GM12878 (cell line): ENCODE data around the gene IRF9. TPM values are rescaled to one million over a fixed set of nuclear protein-coding genes. Genes with fewer than 3 reads are reported as not detected.

Experiments used
- ATAC-seq: fragments of 200-7000 bp; cut with Tn5 transposase; 3 replicates; pipeline ENCODE4 v1.9.1; 2020; ENCODE audit warnings: mild to moderate bottlenecking, moderate library complexity
- BruUV-seq: library from RNA; stranded (reverse); fragments of 400-500 nt; replicated peaks from 2 replicates; lab custom pipeline; 2021; lab: Mats Ljungman, UMichigan
- CTCF ChIA-PET: fragments of 300-600 bp; sonication (Branson Sonifier 250); formaldehyde crosslinking; extraction: SDS; loops from one replicate; lab custom pipeline; 2021; ENCODE audit warnings: inconsistent platforms; lab: Yijun Ruan, JAX
- POLR2A ChIA-PET: fragments of 350-600 bp; formaldehyde crosslinking; extraction: SDS; loops from one replicate; lab custom pipeline; 2021; ENCODE audit warnings: inconsistent platforms; lab: Charles Lee
- RAD21 ChIA-PET: fragments of 300-600 bp; sonication (Branson Sonifier 250); formaldehyde crosslinking; loops from one replicate; lab custom pipeline; 2023; ENCODE audit warnings: antibody characterized with exemption; ENCODE audit not compliant: unreplicated experiment; lab: Charles Lee
- SMC1A ChIA-PET: fragments of 300-600 bp; sonication (Branson Sonifier 250); formaldehyde crosslinking; loops from one replicate; lab custom pipeline; 2023; ENCODE audit not compliant: unreplicated experiment, uncharacterized antibody; lab: Charles Lee
- DNase-seq: peaks from one replicate; pipeline ENCODE4 v3.0.0-alpha.2; 2011; ENCODE audit warnings: low read depth, low spot score
- FAIRE-seq: peaks from 3 replicates; lab custom pipeline; 2011; peaks lifted over from hg19 to GRCh38; lab: Jason Lieb, UNC
- H2AFZ ChIP-seq: 2 replicates; pipeline ENCODE4 v1.6.0; 2011; ENCODE audit warnings: low read depth, low read length, control low read depth; ENCODE audit not compliant: control insufficient read depth
- H3K27ac ChIP-seq: 2 replicates; pipeline ENCODE4 v1.5.1; 2011; ENCODE audit warnings: control low read depth; ENCODE audit not compliant: control insufficient read depth, insufficient read depth
- H3K27me3 ChIP-seq, 2 experiments: replicated peaks in 1 of 2; 2 replicates each; pipeline versions ENCODE4 v1.6.0 to v1.6.1; 2011; ENCODE audit warnings: low read length in 1 of 2; ENCODE audit not compliant: control insufficient read depth in 2 of 2, insufficient read depth in 2 of 2
- H3K36me3 ChIP-seq, 2 experiments: 2 replicates each; pipeline ENCODE4 v1.5.1; 2011; ENCODE audit warnings: low read length in 1 of 2; ENCODE audit not compliant: control insufficient read depth in 2 of 2, insufficient read depth in 2 of 2
- H3K4me1 ChIP-seq: 2 replicates; pipeline ENCODE4 v1.6.1; 2011; ENCODE audit warnings: mild to moderate bottlenecking, low read length, moderate library complexity, mixed read lengths; ENCODE audit not compliant: control insufficient read depth, insufficient read depth
- H3K4me2 ChIP-seq: 2 replicates; pipeline ENCODE4 v1.6.0; 2011; ENCODE audit warnings: control low read depth; ENCODE audit not compliant: control insufficient read depth, insufficient read depth
- H3K4me3 ChIP-seq: fragments of 200-600 bp; sonication (generic); 2 replicates; pipeline ENCODE4 v1.5.1; 2016
- H3K79me2 ChIP-seq: 2 replicates; pipeline ENCODE4 v1.6.0; 2011; ENCODE audit warnings: low read length; ENCODE audit not compliant: control insufficient read depth, insufficient read depth
- H3K9ac ChIP-seq: 2 replicates; pipeline ENCODE4 v1.8.0; 2011; ENCODE audit warnings: low read length, control low read depth, mixed read lengths; ENCODE audit not compliant: control insufficient read depth, insufficient read depth
- H3K9me3 ChIP-seq: replicated peaks from 3 replicates; pipeline ENCODE4 v1.5.1; 2011; ENCODE audit warnings: mild to moderate bottlenecking, low read length; ENCODE audit not compliant: control insufficient read depth, insufficient read depth
- H4K20me1 ChIP-seq: 2 replicates; pipeline ENCODE4 v1.6.0; 2011; ENCODE audit not compliant: control insufficient read depth, insufficient read depth
- BCL3 ChIP-seq: IDR thresholded peaks from 2 replicates; pipeline ENCODE4 v1.6.1; 2011; ENCODE audit warnings: borderline replicate concordance, low read depth, mild to moderate bottlenecking, moderate library complexity, low read length; ENCODE audit not compliant: insufficient read depth, poor library complexity, severe bottlenecking
- EGR1 ChIP-seq, 2 experiments: IDR thresholded peaks; 1 replicate in 1 of 2; 2 replicates in 1 of 2; pipeline ENCODE4 v1.6.1; 2011 to 2012; ENCODE audit warnings: low read depth in 2 of 2, low read length in 2 of 2, borderline replicate concordance in 1 of 2, mild to moderate bottlenecking in 1 of 2, moderate library complexity in 1 of 2
- HCFC1 ChIP-seq: fragments of 150-350 bp; IDR thresholded peaks from 2 replicates; pipeline ENCODE4 v1.6.1; 2014; ENCODE audit warnings: low read length
- HSF1 ChIP-seq: fragments of 150-350 bp; IDR thresholded peaks from 2 replicates; pipeline ENCODE4 v1.6.1; 2014; ENCODE audit warnings: mild to moderate bottlenecking, low read depth, low read length
- IRF4 ChIP-seq: IDR thresholded peaks from 2 replicates; pipeline ENCODE4 v1.6.1; 2011; ENCODE audit warnings: low read depth, low read length
- KDM1A ChIP-seq: fragments of 200-600 bp; sonication (generic); IDR thresholded peaks from 2 replicates; pipeline ENCODE4 v1.6.1; 2016; ENCODE audit warnings: borderline replicate concordance
- NR2F1 ChIP-seq: fragments of 450-650 bp; conservative IDR thresholded peaks from 2 replicates; pipeline ENCODE4 v1.6.1; 2017; ENCODE audit warnings: mild to moderate bottlenecking
- POLR2AphosphoS5 ChIP-seq: IDR thresholded peaks from 2 replicates; pipeline ENCODE4 v1.6.1; 2011; ENCODE audit warnings: mild to moderate bottlenecking, low read length, inconsistent platforms
- RB1 ChIP-seq: fragments of 450-650 bp; formaldehyde crosslinking; IDR thresholded peaks from 2 replicates; pipeline ENCODE4 v1.6.1; 2017; ENCODE audit warnings: mild to moderate bottlenecking, borderline replicate concordance
- ZNF207 ChIP-seq: fragments of 450-650 bp; IDR thresholded peaks from 2 replicates; pipeline ENCODE4 v1.6.1; 2014; ENCODE audit warnings: antibody characterized with exemption, mild to moderate bottlenecking, borderline replicate concordance
- WGBS: methylation state at CpG from one replicate; pipeline ENCODE4 v1.1.6; 2016; ENCODE audit warnings: low lambda C conversion rate; ENCODE audit not compliant: insufficient replicate concordance, insufficient coverage; ENCODE audit errors: missing lambda C conversion rate; 5-methylcytosine and 5-hydroxymethylcytosine counted together
- in situ Hi-C: fragments of 300-500 bp; cut with MboI; formaldehyde crosslinking; loops from 9 replicates; pipeline ENCODE4 v1.14.3; 2018; ENCODE audit warnings: mixed read lengths
- intact Hi-C: fragments of 100-400 bp; cut with micrococcal nuclease; formaldehyde crosslinking; loops from one replicate; pipeline ENCODE4 v1.14.2; 2022; ENCODE audit not compliant: unreplicated experiment
- polyA plus RNA-seq, 11 experiments: library from polyadenylated mRNA; depleted of rRNA in 4 of 11; unstranded in 6 of 11; stranded (reverse) in 5 of 11; fragments of >200 nt; fragmentation: Nextera tagmentation in 4 of 11; fragmentation: Illumina TruSeq in 1 of 11; extraction: Ambion mirVana in 4 of 11; extraction: Trizol in 1 of 11; gene quantifications; 1 replicate in 1 of 11; 2 replicates in 10 of 11; pipeline versions ENCODE4 v1.2.1 to v1.2.3, GENCODE V29; 2011 to 2016; ENCODE audit warnings: inconsistent platforms in 2 of 11, missing spikeins in 2 of 11, low read depth in 1 of 11
- total RNA-seq, 4 experiments: library from RNA; depleted of rRNA in 3 of 4; stranded (reverse); fragments of >200 nt in 3 of 4; fragmentation: Illumina TruSeq in 1 of 4; extraction: Trizol in 1 of 4; gene quantifications; 2 replicates each; pipeline versions ENCODE4 v1.2.1 to v1.2.3, GENCODE V29; 2013 to 2021
- TF ChIP-seq, protein P1 (sequence below): fragments of 450-650 bp; IDR thresholded peaks from 2 replicates; pipeline ENCODE4 v1.6.1; 2017; ENCODE audit warnings: mild to moderate bottlenecking

Gene IRF9
- total and polyA plus RNA-seq, 10 of the 15 experiments (the other 5 are each of a cell fraction or from before 2014, with no cell fraction given), result 47.6 to 234 (median 148) TPM

DNA sequence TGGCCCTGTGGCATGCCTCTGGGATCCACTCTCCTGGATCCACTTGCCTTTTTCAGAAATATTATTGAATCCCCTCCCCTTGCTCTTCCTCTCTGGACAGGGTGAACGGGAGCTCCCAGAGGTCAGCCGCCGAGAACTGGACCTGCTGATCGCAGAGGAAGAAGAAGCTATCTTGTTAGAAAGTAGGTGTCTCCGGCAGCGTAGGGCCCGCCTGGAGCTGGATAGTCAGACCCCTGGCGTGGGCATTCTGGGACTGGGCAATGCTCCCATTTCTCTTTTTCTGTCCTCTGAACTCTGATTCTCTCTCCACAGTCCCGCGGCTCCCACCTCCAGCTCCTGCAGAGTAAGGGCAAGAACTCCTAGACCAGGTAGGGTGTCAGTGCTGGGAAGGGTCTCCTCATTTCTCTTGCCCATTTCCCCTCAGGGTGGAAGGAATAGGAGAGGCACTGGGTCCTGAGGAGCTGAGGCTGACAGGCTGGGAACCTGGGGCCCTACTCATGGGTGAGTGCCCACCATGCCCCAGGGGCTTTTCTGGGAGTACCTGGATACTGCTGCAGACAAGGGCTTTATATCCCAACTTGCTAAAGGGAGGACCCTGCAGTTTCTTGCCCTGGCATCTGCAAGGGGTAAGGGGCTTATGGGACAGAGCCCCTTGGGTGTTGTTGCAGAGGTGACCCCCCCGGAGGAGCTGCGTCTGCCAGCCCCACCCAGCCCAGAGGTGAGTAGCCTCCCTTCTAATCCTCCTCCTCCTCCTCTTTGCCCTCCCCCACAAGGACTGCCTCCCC, 16.2 kb downstream of the IRF9 start:
- Histone ChIP-seq H3K9me3 (no peaks in the 10 kb centered on the region), H3K27me3 (no peaks in the 10 kb centered on the region), H3K4me3 (no peak overlapping the region), H3K36me3 (peaks cover 12 to 33% of the 10 kb centered on the region in 2 experiments; a peak in 3 of 4 replicates), H4K20me1 (no peaks in the 10 kb centered on the region), H3K4me1 (no peaks in the 10 kb centered on the region), H3K9ac (no peak overlapping the region), H3K27ac (no peak overlapping the region), H3K4me2 (no peak overlapping the region), H2AFZ (no peak overlapping the region), H3K79me2 (peaks cover 4% of the 10 kb centered on the region)
- ChIA-PET CTCF (interaction anchor here (1.1 kb wide), 1 partner anchor 16 kb away, joined by 3 read pairs; the partner anchor contains the start of gene IRF9), RAD21 (no interaction called here), POLR2A (interaction anchor here (1.1 to 1.3 kb wide), 2 partner anchors 17 to 67 kb away, joined by 3 to 4 read pairs; partner anchors contain the start of gene IRF9), SMC1A (interaction anchor here (1.0 kb wide), 1 partner anchor 16 kb away, joined by 3 read pairs; the partner anchor contains the start of gene IRF9)
- 87% methylated on average over 12 of the region's 12 CpGs for WGBS
- no peak for FAIRE-seq
- TF ChIP-seq BCL3 (no peak), POLR2AphosphoS5 (peak; percentile 14; the same call in 1 of the 2 replicates)
- DNase-seq, result no peak
- BruUV-seq, result no TSS peak
- intact Hi-C loops, result no loop called here
- no peak for ATAC-seq
- in situ Hi-C loops, result no loop called here

GRCh38 chr14:24177891-24178290, 16.8 kb downstream of the IRF9 start:
- no peaks in the 10 kb centered on the region for H3K4me1 ChIP-seq
- no peak overlapping the region for H3K27ac ChIP-seq
- SMC1A ChIA-PET, result no interaction called here
- H3K4me2 ChIP-seq, result no peak overlapping the region
- peaks cover 14 to 38% of the 10 kb centered on the region in 2 experiments; a peak in 3 of 4 replicates for H3K36me3 ChIP-seq
- no peaks in the 10 kb centered on the region for H4K20me1 ChIP-seq
- no peak overlapping the region for H2AFZ ChIP-seq
- BruUV-seq, result no TSS peak
- DNase-seq, result no peak
- in situ Hi-C loops, result no loop called here
- ATAC-seq, result no peak
- POLR2A ChIA-PET, result interaction anchor here (1.1 to 1.3 kb wide), 2 partner anchors 17 to 68 kb away, joined by 3 to 4 read pairs; partner anchors contain the start of gene IRF9
- no peaks in the 10 kb centered on the region for H3K9me3 ChIP-seq
- no peaks in the 10 kb centered on the region for H3K27me3 ChIP-seq
- WGBS, result 93% methylated on average over 7 of the region's 14 CpGs
- no peak overlapping the region for H3K9ac ChIP-seq
- RAD21 ChIA-PET, result no interaction called here
- intact Hi-C loops, result no loop called here
- no peak overlapping the region for H3K4me3 ChIP-seq
- no peaks in the 10 kb centered on the region for H3K79me2 ChIP-seq
- no peak for FAIRE-seq
- CTCF ChIA-PET, result interaction anchor here (1.1 kb wide), 1 partner anchor 16 kb away, joined by 3 read pairs; the partner anchor contains the start of gene IRF9
- TF ChIP-seq, protein P1, sequence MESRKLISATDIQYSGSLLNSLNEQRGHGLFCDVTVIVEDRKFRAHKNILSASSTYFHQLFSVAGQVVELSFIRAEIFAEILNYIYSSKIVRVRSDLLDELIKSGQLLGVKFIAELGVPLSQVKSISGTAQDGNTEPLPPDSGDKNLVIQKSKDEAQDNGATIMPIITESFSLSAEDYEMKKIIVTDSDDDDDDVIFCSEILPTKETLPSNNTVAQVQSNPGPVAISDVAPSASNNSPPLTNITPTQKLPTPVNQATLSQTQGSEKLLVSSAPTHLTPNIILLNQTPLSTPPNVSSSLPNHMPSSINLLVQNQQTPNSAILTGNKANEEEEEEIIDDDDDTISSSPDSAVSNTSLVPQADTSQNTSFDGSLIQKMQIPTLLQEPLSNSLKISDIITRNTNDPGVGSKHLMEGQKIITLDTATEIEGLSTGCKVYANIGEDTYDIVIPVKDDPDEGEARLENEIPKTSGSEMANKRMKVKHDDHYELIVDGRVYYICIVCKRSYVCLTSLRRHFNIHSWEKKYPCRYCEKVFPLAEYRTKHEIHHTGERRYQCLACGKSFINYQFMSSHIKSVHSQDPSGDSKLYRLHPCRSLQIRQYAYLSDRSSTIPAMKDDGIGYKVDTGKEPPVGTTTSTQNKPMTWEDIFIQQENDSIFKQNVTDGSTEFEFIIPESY, result no peak
- TF ChIP-seq IRF4 (no peak), HSF1 (no peak), HCFC1 (no peak), RB1 (no peak), EGR1 (IDR thresholded peaks at IDR 0.05; ENCODE audit: borderline replicate concordance in 1 of 2, low read depth in 2 of 2, low read length in 2 of 2) (no peak), ZNF207 (no peak), NR2F1 (no peak), KDM1A (no peak)
